IMR-90 (cell line): ENCODE measurements around the gene CCNL2. TPM values are rescaled to one million over a fixed set of nuclear protein-coding genes. Genes with fewer than 3 reads are reported as not detected.

ENCODE experiments used
- ATAC-seq: fragments of 200-7000 bp; cut with Tn5 transposase; 2 replicates; pipeline ENCODE4 v1.9.1; 2020; ENCODE audit warnings: low read depth, mild to moderate bottlenecking, moderate library complexity
- BruUV-seq: library from RNA; stranded (reverse); fragments of 400-500 nt; replicated peaks from 2 replicates; lab custom pipeline; 2021; lab: Mats Ljungman, UMichigan
- CTCF ChIA-PET: fragments of 300-600 bp; formaldehyde crosslinking; extraction: SDS; loops from one replicate; lab custom pipeline; 2021; ENCODE audit warnings: antibody characterized with exemption; lab: Yijun Ruan, JAX
- POLR2A ChIA-PET: fragments of 300-600 bp; sonication (Branson Sonifier 250); formaldehyde crosslinking; loops from one replicate; lab custom pipeline; 2022; ENCODE audit warnings: antibody characterized with exemption; ENCODE audit not compliant: unreplicated experiment; lab: Charles Lee
- DNase-seq: peaks from one replicate; pipeline ENCODE4 v3.0.0; 2013
- H2AFZ ChIP-seq: replicated peaks from 2 replicates; pipeline ENCODE3; 2013; ENCODE audit warnings: low read length, mild to moderate bottlenecking; ENCODE audit not compliant: poor library complexity
- H2AK5ac ChIP-seq: 2 replicates; pipeline ENCODE4 v1.6.1; 2013; ENCODE audit warnings: low read depth, low read length, inconsistent platforms
- H2AK9ac ChIP-seq: replicated peaks from 2 replicates; pipeline ENCODE3; 2013; ENCODE audit warnings: mild to moderate bottlenecking, low read depth, low read length, moderate library complexity; ENCODE audit not compliant: poor library complexity
- H2BK120ac ChIP-seq: 2 replicates; pipeline ENCODE4 v1.6.1; 2013; ENCODE audit warnings: low read depth, low read length, inconsistent platforms
- H2BK15ac ChIP-seq: 3 replicates; pipeline ENCODE4 v1.6.1; 2013; ENCODE audit warnings: low read depth, low read length, inconsistent platforms
- H2BK20ac ChIP-seq: 2 replicates; pipeline ENCODE4 v1.6.1; 2013; ENCODE audit warnings: low read depth, mild to moderate bottlenecking, inconsistent platforms, low read length, moderate library complexity
- H2BK5ac ChIP-seq: 2 replicates; pipeline ENCODE4 v1.6.1; 2013; ENCODE audit warnings: mild to moderate bottlenecking, low read depth, low read length, inconsistent platforms; ENCODE audit not compliant: poor library complexity, severe bottlenecking
- H3K14ac ChIP-seq: replicated peaks from 2 replicates; pipeline ENCODE4 v1.6.1; 2013; ENCODE audit warnings: low read depth, low read length, inconsistent platforms
- H3K18ac ChIP-seq: 2 replicates; pipeline ENCODE4 v1.6.1; 2013; ENCODE audit warnings: low read depth, low read length, control low read depth
- H3K23ac ChIP-seq: 2 replicates; pipeline ENCODE4 v1.6.1; 2013; ENCODE audit warnings: low read depth, low read length, inconsistent platforms
- H3K27ac ChIP-seq: 2 replicates; pipeline ENCODE4 v1.5.1; 2013; ENCODE audit warnings: mild to moderate bottlenecking, control low read depth, low read length; ENCODE audit not compliant: insufficient read depth
- H3K27me3 ChIP-seq: 2 replicates; pipeline ENCODE4 v1.6.1; 2013; ENCODE audit warnings: low read length; ENCODE audit not compliant: control insufficient read depth, insufficient read depth
- H3K36me3 ChIP-seq: 2 replicates; pipeline ENCODE4 v1.6.1; 2013; ENCODE audit warnings: low read length, mixed read lengths; ENCODE audit not compliant: control insufficient read depth, insufficient read depth
- H3K4ac ChIP-seq: 2 replicates; pipeline ENCODE4 v1.6.1; 2013; ENCODE audit warnings: low read depth, low read length, inconsistent platforms
- H3K4me1 ChIP-seq: 2 replicates; pipeline ENCODE4 v1.6.1; 2013; ENCODE audit warnings: low read length, mixed read lengths; ENCODE audit not compliant: control insufficient read depth, insufficient read depth
- H3K4me2 ChIP-seq: 2 replicates; pipeline ENCODE4 v1.6.1; 2013; ENCODE audit warnings: low read depth, mild to moderate bottlenecking, control low read depth, low read length, moderate library complexity
- H3K4me3 ChIP-seq: 2 replicates; pipeline ENCODE4 v1.5.1; 2013; ENCODE audit warnings: low read depth, mild to moderate bottlenecking, control low read depth, low read length, moderate library complexity; ENCODE audit not compliant: insufficient read depth
- H3K56ac ChIP-seq: 2 replicates; pipeline ENCODE4 v1.6.1; 2013; ENCODE audit warnings: low read length, inconsistent platforms; ENCODE audit not compliant: insufficient read depth; ENCODE audit errors: extremely low read depth
- H3K79me1 ChIP-seq, 2 experiments: 2 replicates each; pipeline ENCODE4 v1.6.1; 2013; ENCODE audit warnings: low read length in 2 of 2, inconsistent platforms in 1 of 2, low read depth in 1 of 2
- H3K9ac ChIP-seq: 2 replicates; pipeline ENCODE4 v1.6.1; 2013; ENCODE audit warnings: low read depth, low read length, control low read depth
- H3K9me1 ChIP-seq: 2 replicates; pipeline ENCODE4 v1.6.1; 2013; ENCODE audit warnings: low read length, inconsistent platforms; ENCODE audit not compliant: insufficient read depth
- H3K9me3 ChIP-seq: 2 replicates; pipeline ENCODE4 v1.6.1; 2013; ENCODE audit warnings: low read length; ENCODE audit not compliant: control insufficient read depth, insufficient read depth
- H4K20me1 ChIP-seq: 2 replicates; pipeline ENCODE4 v1.6.1; 2013; ENCODE audit warnings: low read length, inconsistent platforms; ENCODE audit not compliant: insufficient read depth
- H4K5ac ChIP-seq: 2 replicates; pipeline ENCODE4 v1.6.1; 2013; ENCODE audit warnings: mild to moderate bottlenecking, low read depth, low read length, control low read depth
- H4K8ac ChIP-seq, 2 experiments: 2 replicates each; pipeline ENCODE4 v1.6.1; 2013; ENCODE audit warnings: low read depth in 2 of 2, low read length in 2 of 2, control low read depth in 1 of 2, inconsistent platforms in 1 of 2
- H4K91ac ChIP-seq: 2 replicates; pipeline ENCODE4 v1.6.1; 2013; ENCODE audit warnings: low read depth, low read length, inconsistent platforms; ENCODE audit not compliant: insufficient read depth
- BHLHE40 ChIP-seq: fragments of 150-350 bp; IDR thresholded peaks from 2 replicates; pipeline ENCODE4 v1.6.1; 2016; ENCODE audit warnings: mild to moderate bottlenecking, low read depth, low read length
- FOS ChIP-seq: fragments of 150-350 bp; IDR thresholded peaks from 2 replicates; pipeline ENCODE4 v1.6.1; 2016; ENCODE audit warnings: low read depth, low read length
- MAFK ChIP-seq: IDR thresholded peaks from 2 replicates; pipeline ENCODE4 v1.6.1; 2012; ENCODE audit warnings: low read depth, low read length, improper control_type of control experiment
- RAD21 ChIP-seq: IDR thresholded peaks from 2 replicates; pipeline ENCODE4 v1.6.1; 2012; ENCODE audit warnings: low read length, improper control_type of control experiment
- RCOR1 ChIP-seq: IDR thresholded peaks from 2 replicates; pipeline ENCODE4 v1.6.1; 2012; ENCODE audit warnings: mild to moderate bottlenecking, low read length, improper control_type of control experiment; ENCODE audit not compliant: insufficient replicate concordance
- RFX5 ChIP-seq: IDR thresholded peaks from 2 replicates; pipeline ENCODE4 v1.8.0; 2012; ENCODE audit warnings: low read depth, mild to moderate bottlenecking, low read length, moderate library complexity
- WGBS, 2 experiments: methylation state at CpG; one replicate each; pipeline versions ENCODE4 v1.1.5 to v1.1.7; 2013; ENCODE audit warnings: missing lambda C conversion rate in 2 of 2; ENCODE audit not compliant: insufficient read length in 1 of 2; ENCODE audit errors: extremely low coverage in 2 of 2; 5-methylcytosine and 5-hydroxymethylcytosine counted together
- dilution Hi-C: fragments of 300-500 bp; cut with HindIII; formaldehyde crosslinking; loops from one replicate; pipeline ENCODE4 v1.14.3; 2018; ENCODE audit warnings: low sequenced_read_pairs; ENCODE audit not compliant: unreplicated experiment
- in situ Hi-C: fragments of 300-500 bp; cut with MboI; formaldehyde crosslinking; loops from 3 replicates; pipeline ENCODE4 v1.14.3; 2019; ENCODE audit warnings: low sequenced_read_pairs, inconsistent platforms, mixed read lengths
- intact Hi-C: fragments of 100-400 bp; cut with micrococcal nuclease; formaldehyde crosslinking; loops from 2 replicates; pipeline ENCODE4 v1.10.0; 2022
- polyA plus RNA-seq, 3 experiments: library from polyadenylated mRNA; depleted of rRNA; stranded (reverse); fragments of >200 nt; gene quantifications; 2 replicates each; pipeline ENCODE4 v1.2.3, GENCODE V29; 2012; ENCODE audit warnings: low replicate concordance in 1 of 3
- total RNA-seq: library from RNA; depleted of rRNA; stranded (reverse); fragments of >200 nt; gene quantifications from 2 replicates; pipeline ENCODE4 v1.2.3, GENCODE V29; 2012
- TF ChIP-seq, protein P1 (sequence below): fragments of 150-350 bp; IDR thresholded peaks from 2 replicates; pipeline ENCODE4 v1.6.1; 2017; ENCODE audit warnings: mild to moderate bottlenecking, antibody characterized with exemption, low read length, low read depth

CCNL2 gene
- total and polyA plus RNA-seq, 2 of the 4 experiments (the other 2 are of a cell fraction), result 53.9 to 239 TPM

DNA sequence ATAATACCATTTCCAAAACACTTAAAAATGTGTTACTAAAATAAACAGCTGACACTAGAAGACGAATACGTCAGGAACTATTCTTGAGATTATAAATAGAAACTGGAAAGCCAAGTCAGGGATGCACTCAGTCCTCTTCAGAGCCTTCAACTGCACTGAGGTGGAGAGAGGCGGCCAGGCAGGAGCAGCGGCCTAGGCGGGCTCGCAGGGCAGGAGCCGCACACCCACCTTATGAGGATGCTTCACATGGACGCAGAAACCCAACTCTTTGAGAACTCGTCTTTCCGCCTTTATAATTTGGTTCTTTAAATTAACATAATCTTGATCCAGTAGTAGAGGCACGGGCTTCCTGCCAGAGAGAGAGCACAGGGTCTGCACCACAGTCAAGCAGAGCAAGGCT lies 4.0 kb downstream of the CCNL2 start:
- ChIA-PET POLR2A (no interaction called here), CTCF (no interaction called here)
- no TSS peak for BruUV-seq
- Histone ChIP-seq H2BK120ac (no peak overlapping the region), H3K4me1 (peaks cover 7% of the 10 kb centered on the region), H2BK5ac (no peak overlapping the region), H3K79me1 (peaks cover 17 to 58% of the 10 kb centered on the region in 2 experiments), H3K9ac (no peak overlapping the region), H3K56ac (no peak overlapping the region), H2BK15ac (no peak overlapping the region), H3K36me3 (peaks cover 53% of the 10 kb centered on the region), H3K9me3 (no peaks in the 10 kb centered on the region), H3K23ac (no peak overlapping the region), H3K4me3 (no peak overlapping the region), H4K20me1 (peaks cover 29% of the 10 kb centered on the region; the same call in 1 of the 2 replicates), H4K5ac (no peak overlapping the region), H3K4ac (no peak overlapping the region), H3K27ac (no peak overlapping the region), H2AK5ac (no peak overlapping the region), H3K9me1 (no peaks in the 10 kb centered on the region), H2BK20ac (no peak overlapping the region), H2AK9ac (no peak overlapping the region), H3K27me3 (no peaks in the 10 kb centered on the region), H4K91ac (no peak overlapping the region), H3K14ac (no peak overlapping the region), H4K8ac (no peak overlapping the region), H2AFZ (no peak overlapping the region), H3K18ac (no peak overlapping the region), H3K4me2 (no peak overlapping the region)
- WGBS, 2 experiments, result 100% methylated on average over 5 of the region's 11 CpGs; no CpG with 5 or more reads in 1 of the 2 experiments
- intact Hi-C loops, result no loop called here
- in situ Hi-C loops, result no loop called here
- dilution Hi-C loops, result no loop called here
- DNase-seq, result no peak
- TF ChIP-seq FOS (no peak), RAD21 (no peak), MAFK (no peak), BHLHE40 (no peak), RCOR1 (no peak), RFX5 (no peak)
- TF ChIP-seq, protein P1, sequence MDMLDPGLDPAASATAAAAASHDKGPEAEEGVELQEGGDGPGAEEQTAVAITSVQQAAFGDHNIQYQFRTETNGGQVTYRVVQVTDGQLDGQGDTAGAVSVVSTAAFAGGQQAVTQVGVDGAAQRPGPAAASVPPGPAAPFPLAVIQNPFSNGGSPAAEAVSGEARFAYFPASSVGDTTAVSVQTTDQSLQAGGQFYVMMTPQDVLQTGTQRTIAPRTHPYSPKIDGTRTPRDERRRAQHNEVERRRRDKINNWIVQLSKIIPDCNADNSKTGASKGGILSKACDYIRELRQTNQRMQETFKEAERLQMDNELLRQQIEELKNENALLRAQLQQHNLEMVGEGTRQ, result no peak
- ATAC-seq, result no peak
